WTC11 (cell line): ENCODE results near the gene C9. TPM values are rescaled to one million over a fixed set of nuclear protein-coding genes. Genes with fewer than 3 reads are reported as not detected.

ENCODE experiments used
- ATAC-seq: fragments of 200-7000 bp; cut with Tn5 transposase; 2 replicates; pipeline ENCODE4 v1.10.0; 2021; ENCODE audit warnings: mild to moderate bottlenecking, moderate library complexity
- CTCF ChIA-PET: fragments of 300-600 bp; sonication (Branson Sonifier 250); formaldehyde crosslinking; loops from one replicate; lab custom pipeline; 2021; ENCODE audit warnings: antibody characterized with exemption; lab: Charles Lee
- POLR2A ChIA-PET: fragments of 350-600 bp; sonication (Branson Sonifier 250); formaldehyde crosslinking; loops from one replicate; lab custom pipeline; 2021; ENCODE audit warnings: antibody characterized with exemption; lab: Charles Lee
- DNase-seq: peaks from one replicate; pipeline ENCODE4 v3.0.0; 2021; ENCODE audit warnings: low spot score
- H3K27ac Mint-ChIP-seq: 2 replicates; pipeline ENCODE4 v1.8.0; 2021; ENCODE audit warnings: mixed read lengths
- H3K27me3 Mint-ChIP-seq: 2 replicates; pipeline ENCODE4 v1.8.0; 2021; ENCODE audit warnings: low read depth, mild to moderate bottlenecking, moderate library complexity, mixed read lengths
- H3K36me3 Mint-ChIP-seq: 2 replicates; pipeline ENCODE4 v1.8.0; 2021; ENCODE audit warnings: mixed read lengths
- H3K4me1 Mint-ChIP-seq: 2 replicates; pipeline ENCODE4 v1.8.0; 2022; ENCODE audit warnings: mixed read lengths
- H3K4me3 Mint-ChIP-seq: 2 replicates; pipeline ENCODE4 v1.8.0; 2021; ENCODE audit warnings: mild to moderate bottlenecking, moderate library complexity, mixed read lengths
- H3K9me3 Mint-ChIP-seq: 2 replicates; pipeline ENCODE4 v1.8.0; 2021; ENCODE audit warnings: mixed read lengths
- CBFB ChIP-seq: sonication (generic); formaldehyde crosslinking; IDR thresholded peaks from 2 replicates; pipeline ENCODE4 v1.8.1; 2022; ENCODE audit warnings: mild to moderate bottlenecking, low read depth, missing genetic modification reagents
- CREM ChIP-seq: sonication (generic); formaldehyde crosslinking; IDR thresholded peaks from 2 replicates; pipeline ENCODE4 v1.8.1; 2022; ENCODE audit warnings: mild to moderate bottlenecking, missing genetic modification reagents, moderate library complexity
- ELF4 ChIP-seq: sonication (generic); formaldehyde crosslinking; IDR thresholded peaks from 2 replicates; pipeline ENCODE4 v1.8.1; 2022; ENCODE audit warnings: low read depth, mild to moderate bottlenecking, moderate library complexity, missing genetic modification reagents
- ESRRA ChIP-seq: sonication (generic); formaldehyde crosslinking; IDR thresholded peaks from 2 replicates; pipeline ENCODE4 v1.8.1; 2022; ENCODE audit warnings: mild to moderate bottlenecking, missing genetic modification reagents, borderline replicate concordance
- ETV6 ChIP-seq: sonication (generic); formaldehyde crosslinking; IDR thresholded peaks from 2 replicates; pipeline ENCODE4 v1.8.1; 2022; ENCODE audit warnings: mild to moderate bottlenecking, missing genetic modification reagents
- FOXP4 ChIP-seq: sonication (generic); formaldehyde crosslinking; IDR thresholded peaks from 2 replicates; pipeline ENCODE4 v1.8.0; 2022; ENCODE audit warnings: mild to moderate bottlenecking, missing genetic modification reagents
- IRF1 ChIP-seq: sonication (generic); formaldehyde crosslinking; IDR thresholded peaks from 2 replicates; pipeline ENCODE4 v1.8.0; 2023; ENCODE audit warnings: missing genetic modification reagents
- IRF2 ChIP-seq: sonication (generic); formaldehyde crosslinking; IDR thresholded peaks from 2 replicates; pipeline ENCODE4 v1.8.0; 2022; ENCODE audit warnings: low read depth, missing genetic modification reagents, borderline replicate concordance
- KAT7 ChIP-seq: sonication (generic); formaldehyde crosslinking; IDR thresholded peaks from 2 replicates; pipeline ENCODE4 v1.8.1; 2023; ENCODE audit warnings: missing genetic modification reagents, mild to moderate bottlenecking, borderline replicate concordance
- NFE2L1 ChIP-seq: sonication (generic); formaldehyde crosslinking; IDR thresholded peaks from 2 replicates; pipeline ENCODE4 v1.8.1; 2023; ENCODE audit warnings: missing genetic modification reagents
- SOX15 ChIP-seq: fragments of 250-450 bp; sonication (Bioruptor Pico); IDR thresholded peaks from 2 replicates; pipeline ENCODE4 v1.9.0; 2021; ENCODE audit warnings: mild to moderate bottlenecking
- TEAD4 ChIP-seq: sonication (generic); formaldehyde crosslinking; IDR thresholded peaks from 2 replicates; pipeline ENCODE4 v1.8.0; 2022; ENCODE audit warnings: mild to moderate bottlenecking, missing genetic modification reagents
- ZNF138 ChIP-seq: sonication (generic); formaldehyde crosslinking; conservative IDR thresholded peaks from 2 replicates; pipeline ENCODE4 v1.8.1; 2022; ENCODE audit warnings: mild to moderate bottlenecking, moderate library complexity, missing genetic modification reagents
- ZNF396 ChIP-seq: fragments of 250-450 bp; sonication (Bioruptor Pico); IDR thresholded peaks from 2 replicates; pipeline ENCODE4 v1.8.0; 2021; ENCODE audit warnings: mild to moderate bottlenecking, moderate library complexity, borderline replicate concordance
- ZSCAN18 ChIP-seq: fragments of 250-450 bp; sonication (Bioruptor Pico); IDR thresholded peaks from 2 replicates; pipeline ENCODE4 v2.1.2; 2022; ENCODE audit warnings: mild to moderate bottlenecking, moderate library complexity
- total RNA-seq: library from RNA; stranded (reverse); gene quantifications from 3 replicates; pipeline ENCODE4 v1.2.3, GENCODE V29; 2021
- TF ChIP-seq, protein P1 (sequence below): fragments of 250-450 bp; sonication (Bioruptor Pico); IDR thresholded peaks from 2 replicates; pipeline ENCODE4 v1.9.0; 2021; ENCODE audit warnings: moderate library complexity, mild to moderate bottlenecking, inconsistent platforms, borderline replicate concordance
- TF ChIP-seq, protein P2 (sequence below): sonication (generic); formaldehyde crosslinking; IDR thresholded peaks from 2 replicates; pipeline ENCODE4 v1.8.1; 2023; ENCODE audit warnings: mild to moderate bottlenecking, moderate library complexity, missing genetic modification reagents
- TF ChIP-seq, protein P3 (sequence below): fragments of 200-600 bp; IDR thresholded peaks from 2 replicates; pipeline ENCODE4 v1.8.0; 2022; ENCODE audit warnings: antibody characterized with exemption
- TF ChIP-seq, protein P4 (sequence below): sonication (generic); formaldehyde crosslinking; conservative IDR thresholded peaks from 2 replicates; pipeline ENCODE4 v1.8.1; 2022; ENCODE audit warnings: mild to moderate bottlenecking, missing genetic modification reagents
- TF ChIP-seq, protein P5 (sequence below): sonication (generic); formaldehyde crosslinking; IDR thresholded peaks from 2 replicates; pipeline ENCODE4 v1.8.1; 2023; ENCODE audit warnings: mild to moderate bottlenecking, missing genetic modification reagents

C9 gene
- total RNA-seq, 1 experiment from 2014 or later: 0.07 TPM

GRCh38 chr5:39360471-39361111 lies 3.7 kb downstream of the C9 start:
- peaks cover 6% of the 10 kb centered on the region for H3K27me3 Mint-ChIP-seq
- peaks cover 46% of the 10 kb centered on the region for H3K4me1 Mint-ChIP-seq
- DNase-seq (no peak), ATAC-seq (no peak)
- peaks cover 14% of the 10 kb centered on the region for H3K36me3 Mint-ChIP-seq
- ChIA-PET CTCF (interaction anchor here (1.3 to 2.7 kb wide), 2 partner anchors 16 to 143 kb away, joined by 8 to 15 read pairs; no protein-coding TSS in a partner anchor), POLR2A (no interaction called here)
- no peak overlapping the region for H3K4me3 Mint-ChIP-seq
- H3K9me3 Mint-ChIP-seq: peaks cover 28% of the 10 kb centered on the region
- TF ChIP-seq NFE2L1 (CRISPR knock-in tag) (no peak), ZNF396 (CRISPR knock-in tag) (no peak)
- no peak overlapping the region for H3K27ac Mint-ChIP-seq

GRCh38 chr5:39356263-39356662 lies 8.0 kb downstream of the C9 start:
- H3K27ac Mint-ChIP-seq: no peak overlapping the region
- ChIA-PET POLR2A (no interaction called here), CTCF (no interaction called here)
- H3K36me3 Mint-ChIP-seq: peaks cover 30% of the 10 kb centered on the region
- peaks cover 20% of the 10 kb centered on the region for H3K4me1 Mint-ChIP-seq
- no peak for DNase-seq
- ATAC-seq: no peak
- no peak overlapping the region for H3K4me3 Mint-ChIP-seq
- TF ChIP-seq CBFB (no peak), ESRRA (CRISPR knock-in tag) (no peak)
- TF ChIP-seq, protein P1, sequence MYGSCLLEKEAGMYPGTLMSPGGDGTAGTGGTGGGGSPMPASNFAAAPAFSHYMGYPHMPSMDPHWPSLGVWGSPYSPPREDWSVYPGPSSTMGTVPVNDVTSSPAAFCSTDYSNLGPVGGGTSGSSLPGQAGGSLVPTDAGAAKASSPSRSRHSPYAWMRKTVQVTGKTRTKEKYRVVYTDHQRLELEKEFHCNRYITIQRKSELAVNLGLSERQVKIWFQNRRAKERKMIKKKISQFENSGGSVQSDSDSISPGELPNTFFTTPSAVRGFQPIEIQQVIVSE (CRISPR knock-in tag): no peak
- H3K27me3 Mint-ChIP-seq: peaks cover 16% of the 10 kb centered on the region
- H3K9me3 Mint-ChIP-seq: peaks cover 51% of the 10 kb centered on the region

- H3K4me1 Mint-ChIP-seq: peaks cover 14% of the 10 kb centered on the region
- H3K4me3 Mint-ChIP-seq: no peak overlapping the region
- H3K27me3 Mint-ChIP-seq: peaks cover 16% of the 10 kb centered on the region
- peaks cover 60% of the 10 kb centered on the region for H3K9me3 Mint-ChIP-seq
- H3K27ac Mint-ChIP-seq: no peak overlapping the region
- ATAC-seq (no peak), DNase-seq (no peak)
- peaks cover 30% of the 10 kb centered on the region for H3K36me3 Mint-ChIP-seq
- ChIA-PET POLR2A (no interaction called here), CTCF (interaction anchor here (0.6 kb wide), 1 partner anchor 21 kb away, joined by 3 read pairs; no protein-coding TSS in a partner anchor)
- TF ChIP-seq ZNF138 (CRISPR knock-in tag) (no peak), CBFB (no peak), FOXP4 (no peak), ETV6 (CRISPR knock-in tag) (no peak), ZSCAN18 (no peak), SOX15 (no peak), CREM (CRISPR knock-in tag) (no peak), ZNF396 (CRISPR knock-in tag) (no peak), ELF4 (CRISPR knock-in tag) (no peak), IRF2 (no peak), TEAD4 (CRISPR knock-in tag) (no peak), IRF1 (CRISPR knock-in tag) (no peak), KAT7 (no peak)
- TF ChIP-seq, protein P2, sequence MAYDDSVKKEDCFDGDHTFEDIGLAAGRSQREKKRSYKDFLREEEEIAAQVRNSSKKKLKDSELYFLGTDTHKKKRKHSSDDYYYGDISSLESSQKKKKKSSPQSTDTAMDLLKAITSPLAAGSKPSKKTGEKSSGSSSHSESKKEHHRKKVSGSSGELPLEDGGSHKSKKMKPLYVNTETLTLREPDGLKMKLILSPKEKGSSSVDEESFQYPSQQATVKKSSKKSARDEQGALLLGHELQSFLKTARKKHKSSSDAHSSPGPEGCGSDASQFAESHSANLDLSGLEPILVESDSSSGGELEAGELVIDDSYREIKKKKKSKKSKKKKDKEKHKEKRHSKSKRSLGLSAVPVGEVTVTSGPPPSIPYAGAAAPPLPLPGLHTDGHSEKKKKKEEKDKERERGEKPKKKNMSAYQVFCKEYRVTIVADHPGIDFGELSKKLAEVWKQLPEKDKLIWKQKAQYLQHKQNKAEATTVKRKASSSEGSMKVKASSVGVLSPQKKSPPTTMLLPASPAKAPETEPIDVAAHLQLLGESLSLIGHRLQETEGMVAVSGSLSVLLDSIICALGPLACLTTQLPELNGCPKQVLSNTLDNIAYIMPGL: no peak
- TF ChIP-seq, protein P3, sequence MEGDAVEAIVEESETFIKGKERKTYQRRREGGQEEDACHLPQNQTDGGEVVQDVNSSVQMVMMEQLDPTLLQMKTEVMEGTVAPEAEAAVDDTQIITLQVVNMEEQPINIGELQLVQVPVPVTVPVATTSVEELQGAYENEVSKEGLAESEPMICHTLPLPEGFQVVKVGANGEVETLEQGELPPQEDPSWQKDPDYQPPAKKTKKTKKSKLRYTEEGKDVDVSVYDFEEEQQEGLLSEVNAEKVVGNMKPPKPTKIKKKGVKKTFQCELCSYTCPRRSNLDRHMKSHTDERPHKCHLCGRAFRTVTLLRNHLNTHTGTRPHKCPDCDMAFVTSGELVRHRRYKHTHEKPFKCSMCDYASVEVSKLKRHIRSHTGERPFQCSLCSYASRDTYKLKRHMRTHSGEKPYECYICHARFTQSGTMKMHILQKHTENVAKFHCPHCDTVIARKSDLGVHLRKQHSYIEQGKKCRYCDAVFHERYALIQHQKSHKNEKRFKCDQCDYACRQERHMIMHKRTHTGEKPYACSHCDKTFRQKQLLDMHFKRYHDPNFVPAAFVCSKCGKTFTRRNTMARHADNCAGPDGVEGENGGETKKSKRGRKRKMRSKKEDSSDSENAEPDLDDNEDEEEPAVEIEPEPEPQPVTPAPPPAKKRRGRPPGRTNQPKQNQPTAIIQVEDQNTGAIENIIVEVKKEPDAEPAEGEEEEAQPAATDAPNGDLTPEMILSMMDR: no peak
- TF ChIP-seq, protein P4, sequence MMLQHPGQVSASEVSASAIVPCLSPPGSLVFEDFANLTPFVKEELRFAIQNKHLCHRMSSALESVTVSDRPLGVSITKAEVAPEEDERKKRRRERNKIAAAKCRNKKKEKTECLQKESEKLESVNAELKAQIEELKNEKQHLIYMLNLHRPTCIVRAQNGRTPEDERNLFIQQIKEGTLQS (CRISPR knock-in tag): no peak
- TF ChIP-seq, protein P5, sequence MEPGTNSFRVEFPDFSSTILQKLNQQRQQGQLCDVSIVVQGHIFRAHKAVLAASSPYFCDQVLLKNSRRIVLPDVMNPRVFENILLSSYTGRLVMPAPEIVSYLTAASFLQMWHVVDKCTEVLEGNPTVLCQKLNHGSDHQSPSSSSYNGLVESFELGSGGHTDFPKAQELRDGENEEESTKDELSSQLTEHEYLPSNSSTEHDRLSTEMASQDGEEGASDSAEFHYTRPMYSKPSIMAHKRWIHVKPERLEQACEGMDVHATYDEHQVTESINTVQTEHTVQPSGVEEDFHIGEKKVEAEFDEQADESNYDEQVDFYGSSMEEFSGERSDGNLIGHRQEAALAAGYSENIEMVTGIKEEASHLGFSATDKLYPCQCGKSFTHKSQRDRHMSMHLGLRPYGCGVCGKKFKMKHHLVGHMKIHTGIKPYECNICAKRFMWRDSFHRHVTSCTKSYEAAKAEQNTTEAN (CRISPR knock-in tag): no peak
These were observed 9.0 kb downstream of the C9 start for GRCh38 chr5:39355324-39355723.
